GM18861 (cell line): ENCODE results near the gene FBXL13.
"Not testable (repeated sequence)": the region's sequence is repeated elsewhere in the genome, so short reads cannot be mapped to it uniquely, and the experiment has no call there.

ENCODE experiments used
- ATAC-seq: cut with Tn5 transposase; IDR thresholded peaks from one replicate; pipeline ENCODE4 v1.9.1; 2021; ENCODE audit not compliant: unreplicated experiment

Gene FBXL13

GRCh38 chr7:103031024-103031423 is 43.6 kb downstream of the FBXL13 start:
- no peak for ATAC-seq

- ATAC-seq: no peak
Observed at GRCh38 chr7:103025341-103025740, 49.3 kb downstream of the FBXL13 start.

GRCh38 chr7:103023578-103023977 is 51.0 kb downstream of the FBXL13 start:
- ATAC-seq: not testable (repeated sequence)

- ATAC-seq: not testable (repeated sequence)
Observed at GRCh38 chr7:103021490-103021889, 53.1 kb downstream of the FBXL13 start.

- not testable (repeated sequence) for ATAC-seq
Observed at GRCh38 chr7:103020876-103021275, 53.7 kb downstream of the FBXL13 start.

GRCh38 chr7:103018295-103018694 is 56.3 kb downstream of the FBXL13 start:
- not testable (repeated sequence) for ATAC-seq

- no peak for ATAC-seq
Observed at GRCh38 chr7:103011650-103012049, 62.9 kb downstream of the FBXL13 start.

- ATAC-seq: no peak
Observed at GRCh38 chr7:103010211-103010610, 64.4 kb downstream of the FBXL13 start.

- no peak for ATAC-seq
Observed at GRCh38 chr7:103009466-103010185, 65.0 kb downstream of the FBXL13 start.

GRCh38 chr7:103003004-103003403 is 71.6 kb downstream of the FBXL13 start:
- no peak for ATAC-seq

GRCh38 chr7:103001210-103001609 is 73.4 kb downstream of the FBXL13 start:
- no peak for ATAC-seq

GRCh38 chr7:102996957-102997356 is 77.6 kb downstream of the FBXL13 start:
- no peak for ATAC-seq

- ATAC-seq: not testable (repeated sequence)
Observed at GRCh38 chr7:102995609-102996008, 79.0 kb downstream of the FBXL13 start.

- no peak for ATAC-seq
Observed at GRCh38 chr7:102994567-102994966, 80.0 kb downstream of the FBXL13 start.

GRCh38 chr7:102993718-102994029 is 80.9 kb downstream of the FBXL13 start:
- no peak for ATAC-seq

- no peak for ATAC-seq
Observed at GRCh38 chr7:102992938-102993717, 81.5 kb downstream of the FBXL13 start.

GRCh38 chr7:102992509-102992937 is 82.1 kb downstream of the FBXL13 start:
- no peak for ATAC-seq

GRCh38 chr7:102991540-102992214 is 82.9 kb downstream of the FBXL13 start:
- ATAC-seq: no peak

GRCh38 chr7:102991077-102991539 is 83.5 kb downstream of the FBXL13 start:
- ATAC-seq: no peak

GRCh38 chr7:102990642-102991041 is 84.0 kb downstream of the FBXL13 start:
- no peak for ATAC-seq

- ATAC-seq: no peak
Observed at GRCh38 chr7:102988631-102989560, 85.7 kb downstream of the FBXL13 start.
